GM18858 (cell line): ENCODE measurements around the gene ABCA4.
A peak's percentile ranks its signal among the peaks of the same experiment; 100 is the strongest.

Source experiments
- ATAC-seq: cut with Tn5 transposase; IDR thresholded peaks from one replicate; pipeline ENCODE4 v1.9.1; 2021; ENCODE audit not compliant: unreplicated experiment

ABCA4 gene

GRCh38 chr1:94122201-94122970 is 1.4 kb upstream of the ABCA4 start:
- no peak for ATAC-seq

- ATAC-seq: no peak
These were observed 468 bp upstream of the ABCA4 start for GRCh38 chr1:94121411-94121821.

- ATAC-seq: no peak
These were observed 412 bp downstream of the ABCA4 start for GRCh38 chr1:94120570-94120901.

GRCh38 chr1:94119796-94120569 is 965 bp downstream of the ABCA4 start:
- no peak for ATAC-seq

- ATAC-seq: no peak
These were observed 1.6 kb downstream of the ABCA4 start for GRCh38 chr1:94119306-94119705.

- no peak for ATAC-seq
These were observed 2.5 kb downstream of the ABCA4 start for GRCh38 chr1:94118471-94118870.

GRCh38 chr1:94118013-94118412 is 2.9 kb downstream of the ABCA4 start:
- ATAC-seq: no peak

GRCh38 chr1:94117259-94117851 is 3.6 kb downstream of the ABCA4 start:
- ATAC-seq: no peak

- no peak for ATAC-seq
These were observed 5.0 kb downstream of the ABCA4 start for GRCh38 chr1:94115900-94116436.

- no peak for ATAC-seq
These were observed 5.6 kb downstream of the ABCA4 start for GRCh38 chr1:94115254-94115899.

- ATAC-seq: no peak
These were observed 7.2 kb downstream of the ABCA4 start for GRCh38 chr1:94113589-94114226.

GRCh38 chr1:94111879-94112278 is 9.1 kb downstream of the ABCA4 start:
- ATAC-seq: peak; percentile 49

- ATAC-seq: no peak
These were observed 9.8 kb downstream of the ABCA4 start for GRCh38 chr1:94110946-94111740.

- no peak for ATAC-seq
These were observed 10.8 kb downstream of the ABCA4 start for GRCh38 chr1:94110021-94110761.

- no peak for ATAC-seq
These were observed 11.5 kb downstream of the ABCA4 start for GRCh38 chr1:94109478-94109877.

GRCh38 chr1:94107141-94107540 is 13.8 kb downstream of the ABCA4 start:
- ATAC-seq: no peak

GRCh38 chr1:94106716-94107115 is 14.2 kb downstream of the ABCA4 start:
- no peak for ATAC-seq

GRCh38 chr1:94105957-94106529 is 14.9 kb downstream of the ABCA4 start:
- peak; percentile 66 for ATAC-seq

GRCh38 chr1:94105581-94105952 is 15.4 kb downstream of the ABCA4 start:
- ATAC-seq: no peak
